GM10847 (cell line): ENCODE data around the gene MIB2.
"Not testable (repeated sequence)": the region's sequence is repeated elsewhere in the genome, so short reads cannot be mapped to it uniquely, and the experiment has no call there.

Source experiments
- POLR2A ChIP-seq: IDR thresholded peaks from 2 replicates; pipeline ENCODE4 v1.6.1; 2011; ENCODE audit not compliant: insufficient read length; ENCODE audit errors: extremely low read depth

The MIB2 gene

DNA sequence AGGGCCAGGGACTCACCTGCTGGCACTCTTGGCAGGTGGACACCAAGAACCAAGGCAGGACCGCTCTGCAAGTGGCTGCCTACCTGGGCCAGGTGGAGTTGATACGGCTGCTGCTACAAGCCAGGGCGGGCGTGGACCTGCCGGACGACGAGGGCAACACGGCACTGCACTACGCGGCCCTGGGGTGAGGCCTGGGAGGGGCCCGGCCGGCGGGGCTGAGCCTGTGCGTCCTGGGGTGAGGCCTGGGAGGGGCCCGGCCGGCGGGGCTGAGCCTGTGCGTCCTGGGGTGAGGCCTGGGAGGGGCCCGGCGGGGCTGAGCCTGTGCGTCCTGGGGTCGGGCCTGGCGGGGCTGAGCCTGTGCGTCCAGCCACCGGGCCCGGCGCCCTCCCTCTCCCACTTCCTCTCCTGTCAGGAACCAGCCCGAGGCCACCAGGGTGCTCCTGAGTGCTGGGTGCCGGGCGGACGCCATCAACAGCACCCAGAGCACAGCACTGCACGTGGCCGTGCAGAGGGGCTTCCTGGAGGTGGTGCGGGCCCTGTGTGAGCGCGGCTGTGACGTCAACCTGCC lies 12.0 kb downstream of the MIB2 start:
- TF ChIP-seq POLR2A: no peak

DNA sequence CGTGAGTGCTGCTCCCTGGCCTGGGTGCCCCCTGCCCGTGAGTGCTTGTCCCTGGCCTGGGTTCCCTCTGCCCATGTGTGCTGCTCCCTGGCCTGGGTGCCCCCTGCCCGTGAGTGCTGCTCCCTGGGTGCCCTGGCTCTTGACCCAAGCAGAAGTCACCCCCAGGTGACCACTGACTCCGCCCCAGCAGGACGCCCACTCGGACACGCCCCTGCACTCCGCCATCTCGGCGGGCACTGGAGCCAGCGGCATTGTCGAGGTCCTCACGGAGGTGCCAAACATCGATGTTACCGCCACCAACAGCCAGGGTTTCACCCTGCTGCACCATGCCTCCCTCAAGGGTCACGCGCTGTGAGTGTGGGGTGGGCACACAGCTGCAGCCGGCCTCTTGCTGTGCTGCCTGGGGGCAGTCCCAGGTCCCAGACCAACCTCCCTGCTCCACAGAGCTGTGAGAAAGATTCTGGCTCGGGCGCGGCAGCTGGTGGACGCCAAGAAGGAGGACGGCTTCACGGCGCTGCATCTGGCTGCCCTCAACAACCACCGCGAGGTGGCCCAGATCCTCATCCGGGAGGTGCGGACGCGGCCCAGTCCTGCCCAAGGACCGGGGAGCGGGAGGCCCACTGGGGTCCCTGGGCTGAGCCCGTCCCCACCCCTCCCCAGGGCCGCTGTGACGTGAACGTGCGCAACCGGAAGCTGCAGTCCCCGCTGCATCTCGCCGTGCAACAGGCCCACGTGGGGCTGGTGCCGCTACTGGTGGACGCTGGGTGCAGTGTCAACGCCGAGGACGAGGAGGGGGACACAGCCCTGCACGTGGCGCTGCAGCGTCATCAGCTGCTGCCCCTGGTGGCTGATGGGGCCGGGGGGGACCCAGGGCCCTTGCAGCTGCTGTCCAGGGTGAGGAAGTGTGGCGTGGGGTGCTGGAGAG lies 12.8 kb downstream of the MIB2 start:
- TF ChIP-seq POLR2A: no peak

DNA sequence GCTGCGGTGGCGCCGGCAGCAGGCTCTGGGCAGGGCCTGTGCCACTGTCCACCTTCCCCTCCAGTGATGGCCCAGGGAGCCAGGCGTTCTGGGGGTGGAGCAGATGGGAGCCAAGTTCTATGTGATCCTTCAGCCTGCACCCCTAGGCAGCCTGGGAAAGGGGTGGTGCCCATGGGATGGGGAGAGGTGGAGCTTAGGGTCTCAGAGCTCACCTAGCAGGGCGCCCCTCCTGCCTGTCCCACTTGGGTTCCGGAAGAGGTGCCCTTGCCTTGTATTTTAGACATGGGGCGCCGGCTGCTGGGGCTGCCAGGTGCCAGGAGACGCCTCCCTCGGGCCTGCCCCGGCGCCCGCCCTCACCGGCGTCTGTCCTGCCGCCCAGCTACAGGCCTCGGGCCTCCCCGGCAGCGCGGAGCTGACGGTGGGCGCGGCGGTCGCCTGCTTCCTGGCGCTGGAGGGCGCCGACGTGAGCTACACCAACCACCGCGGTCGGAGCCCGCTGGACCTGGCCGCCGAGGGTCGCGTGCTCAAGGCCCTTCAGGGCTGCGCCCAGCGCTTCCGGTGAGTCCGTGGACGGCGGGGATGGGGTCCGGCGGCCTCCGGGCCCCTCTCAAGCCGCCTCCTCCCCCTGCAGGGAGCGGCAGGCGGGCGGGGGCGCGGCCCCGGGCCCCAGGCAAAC lies 13.6 kb downstream of the MIB2 start:
- no peak for TF ChIP-seq POLR2A

DNA sequence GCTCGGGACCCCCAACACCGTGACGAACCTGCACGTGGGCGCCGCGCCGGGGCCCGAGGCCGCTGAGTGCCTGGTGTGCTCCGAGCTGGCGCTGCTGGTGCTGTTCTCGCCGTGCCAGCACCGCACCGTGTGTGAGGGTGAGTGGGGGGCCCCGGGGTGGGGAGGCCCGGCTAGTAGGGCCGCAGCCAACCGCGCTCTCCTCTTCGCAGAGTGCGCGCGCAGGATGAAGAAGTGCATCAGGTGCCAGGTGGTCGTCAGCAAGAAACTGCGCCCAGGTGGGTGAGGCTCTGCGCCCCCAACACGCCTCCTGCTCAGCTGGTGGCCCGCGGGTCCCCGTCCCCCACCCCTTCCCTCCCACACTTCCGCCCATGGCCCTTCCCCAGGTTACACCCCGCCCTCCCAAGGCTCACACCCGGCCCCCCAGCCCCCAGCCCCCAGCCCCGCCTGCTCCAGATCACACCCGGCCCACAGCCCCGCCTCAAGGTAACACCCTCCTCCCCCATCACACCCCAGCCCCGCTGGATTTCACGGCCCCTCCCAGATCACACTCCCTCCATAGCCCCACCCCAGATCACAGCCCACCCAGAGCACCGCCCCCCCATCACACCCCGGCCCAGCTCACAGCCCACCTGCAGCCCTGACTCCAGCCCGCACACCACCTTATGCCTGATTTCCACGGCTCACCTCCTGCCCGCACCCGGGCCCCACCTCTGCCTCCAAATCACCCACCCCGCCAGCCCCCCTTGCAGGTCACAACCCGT lies 14.3 kb downstream of the MIB2 start:
- no peak for TF ChIP-seq POLR2A

DNA sequence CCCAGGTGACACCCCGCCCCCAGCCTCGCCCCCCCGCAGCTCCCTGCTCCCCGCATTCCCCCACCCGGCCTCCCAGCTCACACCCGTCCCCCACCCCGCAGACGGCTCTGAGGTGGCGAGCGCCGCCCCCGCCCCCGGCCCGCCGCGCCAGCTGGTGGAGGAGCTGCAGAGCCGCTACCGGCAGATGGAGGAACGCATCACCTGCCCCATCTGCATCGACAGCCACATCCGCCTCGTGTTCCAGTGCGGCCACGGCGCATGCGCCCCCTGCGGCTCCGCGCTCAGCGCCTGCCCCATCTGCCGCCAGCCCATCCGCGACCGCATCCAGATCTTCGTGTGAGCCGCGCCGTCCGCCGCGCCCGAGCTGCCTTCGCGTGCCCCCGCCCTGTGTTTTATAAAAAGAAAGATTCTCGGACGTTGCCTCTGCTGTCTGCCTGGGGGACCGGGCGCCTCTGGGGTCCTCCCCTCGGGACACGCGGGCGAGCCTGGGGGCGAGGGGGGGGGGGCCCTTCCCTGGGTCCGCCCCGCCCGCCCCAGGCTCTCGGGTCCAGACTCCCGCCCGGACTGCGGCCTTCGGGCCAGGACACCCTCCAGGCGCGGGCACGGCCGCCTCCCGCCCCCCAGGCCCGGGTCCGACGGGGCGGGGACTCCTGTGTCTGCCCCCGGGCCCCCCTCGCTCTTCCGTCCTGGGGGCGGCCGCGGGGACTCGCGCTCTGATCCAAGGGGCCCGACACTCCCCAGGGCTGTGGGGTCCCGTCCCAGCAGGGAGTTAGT lies 15.1 kb downstream of the MIB2 start:
- TF ChIP-seq POLR2A: peak; percentile 30

DNA sequence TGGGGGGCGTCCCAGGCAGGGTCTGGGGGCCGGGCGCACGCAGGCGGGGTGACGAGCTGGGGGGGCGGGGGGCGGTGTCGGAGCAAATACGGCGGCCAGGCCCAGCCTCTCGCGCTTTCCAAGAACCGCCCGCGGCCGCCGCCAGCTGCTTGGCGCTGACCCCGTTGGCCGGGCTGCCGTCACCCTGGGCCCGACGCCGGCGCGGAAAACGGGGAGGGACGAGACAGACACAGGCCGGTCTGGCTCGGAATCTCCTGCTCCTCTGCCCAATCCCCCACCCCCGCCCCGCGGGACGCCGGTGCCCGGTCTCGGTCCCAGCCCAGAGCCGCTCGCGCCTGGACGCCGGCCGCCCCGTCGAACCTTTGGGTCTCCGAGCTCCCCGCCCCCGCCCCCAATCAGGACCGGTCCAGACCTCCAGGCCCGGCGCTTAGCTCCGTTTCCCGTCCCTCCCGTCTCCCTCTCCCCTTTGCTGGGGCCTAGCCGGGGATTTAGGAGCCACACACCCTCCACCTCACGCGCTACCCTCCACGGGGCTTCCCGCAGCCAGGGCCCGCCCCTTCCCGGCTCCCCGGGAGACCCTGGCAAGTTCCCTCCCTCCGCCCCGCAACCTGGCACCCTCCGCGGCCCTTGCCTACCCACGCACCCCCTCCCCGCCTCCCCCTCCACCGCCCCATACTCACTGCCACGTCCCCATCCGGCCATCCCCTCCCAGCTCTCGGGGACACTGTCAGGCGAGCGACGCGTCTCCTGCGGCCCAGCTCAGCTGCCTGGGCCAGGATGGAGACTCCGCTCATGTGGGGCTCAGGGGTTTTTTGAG lies 15.9 kb downstream of the MIB2 start:
- TF ChIP-seq POLR2A: no peak

DNA sequence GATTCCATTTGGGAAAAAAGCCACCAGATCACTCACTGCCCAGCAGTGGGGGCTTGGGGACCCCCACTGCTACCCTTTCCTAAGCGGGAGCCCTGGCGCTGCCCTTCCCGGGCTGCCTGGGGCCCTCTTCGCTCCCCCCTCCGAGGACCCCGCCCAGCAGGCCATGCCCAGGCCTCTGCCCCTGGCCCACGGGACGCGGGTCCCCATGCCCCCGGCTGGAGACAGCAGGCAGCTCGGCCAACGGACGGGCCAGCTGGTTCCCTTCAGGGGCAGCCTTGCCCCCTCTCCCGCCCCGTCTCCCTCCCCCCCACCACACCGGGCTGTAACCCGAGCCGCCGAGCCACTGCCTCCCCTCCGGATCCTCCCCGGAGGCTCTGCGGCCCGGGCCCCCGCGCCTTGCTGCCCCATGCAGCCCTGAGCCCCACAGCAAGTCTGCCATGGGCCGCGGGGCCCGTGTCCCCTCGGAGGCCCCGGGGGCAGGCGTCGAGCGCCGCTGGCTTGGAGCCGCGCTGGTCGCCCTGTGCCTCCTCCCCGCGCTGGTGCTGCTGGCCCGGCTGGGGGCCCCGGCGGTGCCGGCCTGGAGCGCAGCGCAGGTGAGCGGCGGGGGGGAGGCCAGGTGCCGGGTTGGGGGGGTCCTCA lies 16.6 kb downstream of the MIB2 start, which contains the start of gene MMP23B:
MMP23B (plus strand) TSS at position 392 of the 639 bp plus-strand sequence; CDS start at position 438, 46 bp downstream.
- TF ChIP-seq POLR2A: no peak

DNA sequence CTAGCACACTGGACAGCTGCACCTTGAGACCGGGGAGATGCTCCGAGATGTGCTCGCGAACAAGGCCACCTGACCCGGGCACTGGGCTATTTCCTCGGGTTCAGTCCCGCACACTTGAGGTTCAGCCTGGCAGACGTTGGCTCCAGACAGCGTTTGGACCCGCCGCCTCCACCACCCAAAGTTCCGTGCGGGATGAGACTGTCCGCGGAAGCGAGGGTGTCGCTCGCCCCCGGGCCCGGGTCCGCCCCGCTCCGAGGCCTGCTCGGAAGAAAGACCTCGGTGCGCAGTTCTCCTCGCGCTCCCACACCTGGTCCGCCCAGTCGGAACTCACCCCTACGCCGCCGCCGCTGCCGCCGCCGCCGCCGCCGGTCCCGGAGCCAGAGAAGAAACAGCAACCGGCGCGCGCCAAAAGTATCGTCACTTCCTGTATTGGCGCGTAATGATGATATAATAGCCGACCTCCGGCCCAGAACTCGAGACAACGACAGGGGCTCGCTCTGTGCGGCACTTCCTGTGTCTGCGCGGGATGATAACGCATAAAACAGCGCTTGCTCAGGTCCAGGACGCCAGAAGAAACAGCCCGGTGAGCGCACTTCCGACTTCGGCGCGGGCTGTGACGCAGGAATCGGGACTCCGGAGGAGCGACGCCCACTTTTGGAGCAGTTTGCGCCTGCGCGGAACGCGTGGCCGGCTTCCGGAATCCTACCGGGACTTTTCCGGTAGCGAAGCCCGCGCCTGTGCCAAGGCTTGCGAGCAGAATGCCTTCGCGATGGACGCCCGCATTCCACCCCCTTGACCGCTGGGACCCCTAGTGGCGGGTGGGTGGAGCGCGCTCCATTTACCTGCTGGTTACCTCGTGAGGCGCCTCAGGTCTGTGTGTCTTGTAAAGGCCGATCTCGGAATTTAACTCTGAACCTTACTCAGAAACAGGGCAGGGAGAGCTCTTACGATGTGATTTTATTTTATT lies 43.6 kb downstream of the MIB2 start, which contains the start of gene CDK11B:
CDK11B (minus strand) TSS at position 422 of the 967 bp plus-strand sequence. CDS start 1,519 bp downstream, outside the sequence.
- TF ChIP-seq POLR2A: not testable (repeated sequence)

DNA sequence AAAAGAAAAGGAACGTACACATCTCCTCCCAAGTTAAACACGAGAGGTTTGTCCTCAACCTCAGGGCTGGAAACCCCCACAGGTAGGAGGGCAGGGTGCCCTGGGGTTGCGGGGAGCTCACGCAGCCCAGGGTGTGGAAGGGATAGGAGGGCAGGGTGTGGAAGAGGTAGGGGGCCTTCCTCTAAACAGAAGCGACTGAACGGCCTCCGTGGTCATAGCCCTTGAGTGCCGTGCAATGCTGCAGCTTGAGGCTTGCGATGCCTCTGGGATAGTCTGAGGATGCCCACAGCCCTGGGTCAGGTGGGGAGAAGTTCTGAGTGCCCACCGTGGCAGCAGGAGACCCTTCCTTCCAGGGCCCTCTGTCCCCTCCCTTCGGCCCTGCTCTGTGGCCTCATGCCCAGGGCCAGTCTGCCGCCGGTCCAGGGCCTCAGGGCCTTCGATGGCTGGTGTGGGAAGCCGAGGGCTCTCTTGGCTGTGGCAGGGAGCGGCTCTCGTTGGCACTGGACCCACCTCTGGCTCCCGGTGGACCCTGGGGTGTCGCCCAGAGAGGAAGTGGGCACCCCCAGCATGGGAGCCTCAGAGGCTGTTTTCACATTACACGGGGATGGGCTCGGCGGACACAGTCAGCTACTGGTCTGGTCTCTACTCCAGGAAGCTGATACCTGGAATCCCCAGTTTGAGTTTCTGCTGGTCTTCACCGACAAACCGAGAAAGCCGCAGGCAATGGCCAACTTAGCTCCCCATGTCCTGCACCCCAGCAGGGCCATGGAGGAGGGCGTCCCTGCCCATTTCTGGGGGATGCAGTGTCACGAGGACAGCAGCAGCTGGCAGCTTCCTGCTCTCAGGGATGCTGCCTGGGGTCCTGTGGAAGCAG lies 49.9 kb downstream of the MIB2 start:
- no peak for TF ChIP-seq POLR2A

DNA sequence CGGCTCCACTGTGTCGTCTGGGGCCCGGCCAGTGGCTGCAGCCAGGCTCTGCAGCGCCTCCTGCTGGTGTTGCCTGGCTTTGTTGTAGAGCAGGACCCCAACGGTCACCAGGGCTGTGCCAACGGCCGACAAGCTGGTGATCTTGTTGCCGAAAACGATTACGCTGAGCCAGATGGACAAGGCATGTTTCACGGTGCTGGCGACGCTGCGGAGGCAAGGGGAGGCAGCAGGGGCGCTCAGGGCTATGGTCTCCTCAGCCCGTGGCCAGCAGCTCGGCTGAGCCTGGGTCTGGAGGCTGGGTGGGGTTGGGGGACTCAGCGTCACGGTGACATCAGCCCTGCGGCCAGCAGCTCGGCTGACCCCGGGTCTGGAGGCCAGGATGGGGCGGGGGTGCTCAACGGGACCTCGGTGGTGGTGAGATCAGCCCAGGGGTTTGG lies 50.5 kb downstream of the MIB2 start:
- no peak for TF ChIP-seq POLR2A

DNA sequence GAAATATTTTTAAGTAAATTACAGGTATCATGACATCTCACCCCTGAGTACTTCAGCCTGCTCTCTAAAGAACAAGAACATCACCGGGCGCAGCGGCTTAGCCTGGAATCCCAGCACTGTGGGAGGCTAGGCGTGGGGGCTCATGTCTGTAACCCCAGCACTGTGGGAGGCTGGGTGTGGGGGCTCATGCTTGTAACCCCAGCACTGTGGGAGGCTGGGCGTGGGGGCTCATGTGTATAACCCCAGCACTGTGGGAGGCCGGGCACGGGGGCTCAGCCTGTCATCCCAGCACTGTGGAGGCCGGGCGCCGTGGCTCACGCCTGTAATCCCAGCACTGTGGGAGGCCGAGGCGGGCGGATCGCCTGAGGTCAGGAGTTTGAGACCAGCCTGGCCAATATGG lies 51.2 kb downstream of the MIB2 start:
- TF ChIP-seq POLR2A: no peak
